HG03066 (cell line): Measurements from ENCODE around the gene PLCXD3.

Experiments
- ATAC-seq: cut with Tn5 transposase; IDR thresholded peaks from one replicate; pipeline ENCODE4 v1.9.1; 2021; ENCODE audit warnings: low read depth; ENCODE audit not compliant: unreplicated experiment

PLCXD3 gene

DNA sequence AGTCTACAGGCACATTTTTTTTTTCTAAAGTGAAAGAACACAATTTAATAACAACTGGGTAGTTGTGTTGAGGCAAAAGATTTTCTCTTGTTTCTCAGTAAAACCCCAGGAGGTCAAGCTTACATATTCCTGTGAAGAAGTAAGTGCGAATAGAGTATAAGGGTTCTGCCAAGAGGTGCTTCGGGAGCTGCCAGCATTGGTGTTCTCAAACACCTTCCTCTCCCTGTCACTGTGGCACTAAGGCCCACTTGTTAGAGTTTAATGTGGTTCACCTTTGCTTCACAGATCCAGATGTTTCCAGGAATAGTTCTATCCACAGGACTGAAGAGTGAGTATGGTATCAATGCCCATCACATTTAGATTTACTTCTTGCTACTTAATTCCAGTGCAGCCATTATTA lies 205.3 kb downstream of the PLCXD3 start:
- no peak for ATAC-seq

DNA sequence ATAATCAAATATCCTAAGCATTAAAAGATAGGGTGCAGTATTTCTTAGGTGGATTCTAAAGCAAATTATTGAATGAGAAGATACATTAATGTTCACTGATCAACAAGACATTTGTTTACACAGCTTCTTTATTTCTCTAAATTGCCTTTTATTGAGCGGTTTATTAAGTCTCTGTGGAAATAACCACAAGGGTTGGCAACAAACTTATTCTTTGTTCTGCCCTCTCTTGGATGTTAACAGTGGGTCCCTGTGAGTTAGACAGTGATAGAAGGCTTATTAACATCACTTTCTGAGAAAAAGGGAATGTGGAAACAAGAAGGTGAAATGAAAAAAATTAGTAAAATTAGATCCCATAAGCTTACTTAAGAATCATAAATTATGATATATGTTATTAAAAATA lies 214.3 kb downstream of the PLCXD3 start:
- ATAC-seq, result no peak

DNA sequence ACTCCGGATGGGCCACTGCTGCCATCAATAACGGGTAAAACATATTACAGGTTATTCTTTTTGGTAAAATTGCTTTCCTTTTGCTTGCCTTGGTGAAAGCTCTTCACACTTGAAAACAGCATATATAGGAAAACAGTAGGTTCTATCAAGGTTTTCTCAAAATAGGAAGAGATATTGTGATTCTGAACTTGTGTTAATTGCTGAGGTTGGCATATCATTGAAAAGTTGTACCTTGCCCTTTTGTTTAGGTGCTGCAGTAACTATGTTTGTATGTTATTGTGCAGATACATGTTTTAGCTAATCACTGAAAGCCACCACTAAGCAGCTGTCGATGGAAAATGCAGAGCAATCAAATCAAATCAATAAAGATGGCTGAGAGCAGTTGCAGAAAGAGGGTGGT lies 219.1 kb downstream of the PLCXD3 start:
- no peak for ATAC-seq

DNA sequence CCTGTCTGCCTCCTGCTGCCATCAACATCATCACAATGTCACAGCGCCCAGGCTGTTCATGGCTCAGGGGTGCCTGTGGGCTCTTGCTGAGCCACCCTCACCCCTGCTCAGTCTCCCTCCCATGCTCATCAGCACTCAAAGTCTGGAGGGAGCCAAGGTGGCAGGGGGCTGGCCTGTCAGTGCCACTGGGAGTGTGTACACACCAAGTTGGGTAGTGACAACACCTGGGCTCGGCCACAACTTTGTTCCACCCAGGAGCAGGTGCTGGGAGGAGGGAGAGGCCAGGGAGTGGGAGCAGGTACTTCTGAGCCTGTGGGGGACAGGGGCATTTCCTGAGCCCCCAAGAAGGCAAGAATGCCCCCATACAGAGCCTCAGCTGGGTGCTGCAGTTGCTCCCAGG lies 219.6 kb downstream of the PLCXD3 start:
- ATAC-seq, result no peak

DNA sequence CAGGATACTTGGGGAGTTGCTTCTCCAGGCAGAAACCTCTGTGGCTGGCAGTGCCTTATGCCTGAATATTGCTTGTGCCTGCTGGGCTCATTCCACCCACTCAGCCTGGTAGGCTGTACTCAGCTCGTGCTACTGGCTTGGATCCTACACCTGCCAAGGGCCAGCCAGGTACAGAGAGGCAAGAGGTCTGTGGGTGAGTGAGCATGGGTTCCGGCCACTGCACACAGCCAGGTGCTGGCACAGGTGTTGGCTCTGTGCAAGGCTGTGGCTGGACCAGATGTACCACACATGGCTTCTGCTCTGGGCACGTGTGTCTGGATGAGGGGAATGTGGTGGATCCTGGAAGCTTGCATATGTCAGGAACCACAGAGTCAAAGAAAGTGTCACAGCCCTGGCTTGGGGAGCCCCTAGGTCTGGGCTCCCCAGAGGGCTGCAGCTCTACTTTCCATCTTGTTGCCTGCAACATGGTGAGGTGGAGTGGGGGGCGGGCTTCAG lies 220.4 kb downstream of the PLCXD3 start:
- no peak for ATAC-seq

DNA sequence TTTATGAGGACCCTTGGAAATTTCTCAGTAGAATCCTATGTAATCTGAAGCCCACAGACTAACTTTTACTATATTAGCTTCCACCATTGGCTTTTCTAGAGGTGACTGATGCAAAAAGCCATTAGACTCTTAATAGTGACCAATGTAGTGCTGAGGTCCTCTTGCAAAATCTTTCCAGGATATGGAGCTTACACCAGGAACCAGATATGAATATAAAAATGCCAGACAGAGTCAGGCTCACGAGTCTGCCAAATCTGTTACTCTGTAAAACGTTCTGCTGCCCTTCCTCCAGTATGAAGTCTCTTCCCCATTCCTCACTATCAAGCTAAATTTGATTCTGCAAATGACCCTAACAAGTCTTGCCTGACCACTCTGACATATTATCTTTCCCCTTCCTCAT lies 223.7 kb downstream of the PLCXD3 start:
- ATAC-seq, result no peak

DNA sequence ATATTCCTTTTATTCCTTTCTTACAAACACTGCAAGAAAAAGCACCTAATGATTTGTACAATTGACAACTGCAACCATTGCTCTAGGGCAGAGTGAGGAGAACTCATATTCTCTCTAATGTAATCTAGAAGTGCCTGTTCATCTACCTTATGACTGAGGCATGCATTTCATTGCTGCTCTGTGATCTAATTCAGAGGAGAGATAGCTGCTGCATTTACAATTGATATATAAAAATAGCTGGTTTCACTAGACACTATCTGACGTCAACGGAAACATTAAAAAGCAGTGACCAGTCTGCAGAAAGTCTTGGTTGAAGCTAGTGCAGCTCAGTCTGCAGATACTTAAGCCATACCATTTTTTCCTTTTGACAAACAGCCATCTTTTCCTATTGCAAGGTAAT lies 224.2 kb downstream of the PLCXD3 start:
- ATAC-seq, result no peak

DNA sequence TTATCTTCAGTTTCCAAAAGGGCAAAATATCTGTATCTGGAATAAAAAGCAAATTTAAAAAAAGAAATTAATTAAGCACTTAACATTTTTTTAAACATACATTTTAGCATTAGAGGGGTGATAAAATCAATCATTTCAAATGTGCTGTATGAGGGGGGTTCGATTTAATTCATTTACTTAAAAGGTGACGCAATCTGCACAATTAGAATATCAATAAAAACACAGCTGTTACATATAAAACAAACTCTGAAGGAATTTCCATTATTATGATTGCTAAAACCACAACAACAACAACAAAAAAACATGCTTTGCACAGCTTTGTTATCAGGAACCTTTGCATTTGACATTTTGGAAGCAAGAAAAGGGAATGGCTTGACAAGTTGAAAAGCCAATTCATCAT lies 225.5 kb downstream of the PLCXD3 start:
- no peak for ATAC-seq

DNA sequence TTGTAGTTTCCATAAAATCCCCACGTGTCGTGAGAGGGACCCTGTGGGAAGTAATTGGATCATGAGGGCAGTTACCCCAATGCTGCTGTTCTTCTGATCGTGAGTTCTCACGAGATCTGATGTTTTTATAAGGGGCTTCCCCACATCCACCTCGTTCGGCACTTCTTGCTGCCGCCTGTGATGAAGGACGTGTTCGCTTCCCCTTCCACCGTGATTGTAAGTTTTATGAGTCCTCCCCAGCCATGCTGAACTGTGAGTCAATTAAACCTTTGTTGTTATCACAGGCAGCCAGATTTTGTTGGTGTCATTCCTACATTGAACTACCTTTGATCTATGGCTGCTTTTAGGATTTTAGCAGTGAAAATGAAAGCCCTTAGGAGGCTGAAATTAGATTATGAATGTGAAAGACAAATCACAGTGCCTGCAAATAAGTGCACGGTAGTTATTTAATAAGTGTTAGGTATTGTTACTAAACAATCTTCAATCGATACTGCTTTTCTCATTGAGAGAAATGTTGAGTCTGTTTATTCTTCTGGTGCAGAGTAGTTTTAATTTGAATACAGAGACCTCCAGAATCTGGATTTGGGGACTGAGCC lies 229.1 kb downstream of the PLCXD3 start:
- no peak for ATAC-seq

DNA sequence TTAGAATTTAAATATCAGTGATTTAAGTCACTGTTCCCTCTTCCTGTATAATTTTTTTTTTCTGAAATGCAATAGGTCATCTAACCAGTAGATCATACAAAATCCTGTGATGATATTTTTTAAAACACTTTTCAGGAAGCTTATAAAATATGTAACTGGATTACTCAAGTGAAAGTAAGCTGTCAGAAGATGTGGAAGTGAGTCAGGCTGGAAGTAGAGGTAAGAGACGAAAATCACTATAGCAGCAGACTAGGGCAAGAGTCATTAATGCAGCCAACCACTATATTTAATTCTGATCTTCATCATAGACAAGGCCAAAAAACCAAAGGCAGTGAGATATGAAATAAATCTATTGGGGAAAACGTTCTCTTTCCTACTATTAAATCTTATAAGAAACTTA lies 231.4 kb downstream of the PLCXD3 start:
- ATAC-seq, result no peak

DNA sequence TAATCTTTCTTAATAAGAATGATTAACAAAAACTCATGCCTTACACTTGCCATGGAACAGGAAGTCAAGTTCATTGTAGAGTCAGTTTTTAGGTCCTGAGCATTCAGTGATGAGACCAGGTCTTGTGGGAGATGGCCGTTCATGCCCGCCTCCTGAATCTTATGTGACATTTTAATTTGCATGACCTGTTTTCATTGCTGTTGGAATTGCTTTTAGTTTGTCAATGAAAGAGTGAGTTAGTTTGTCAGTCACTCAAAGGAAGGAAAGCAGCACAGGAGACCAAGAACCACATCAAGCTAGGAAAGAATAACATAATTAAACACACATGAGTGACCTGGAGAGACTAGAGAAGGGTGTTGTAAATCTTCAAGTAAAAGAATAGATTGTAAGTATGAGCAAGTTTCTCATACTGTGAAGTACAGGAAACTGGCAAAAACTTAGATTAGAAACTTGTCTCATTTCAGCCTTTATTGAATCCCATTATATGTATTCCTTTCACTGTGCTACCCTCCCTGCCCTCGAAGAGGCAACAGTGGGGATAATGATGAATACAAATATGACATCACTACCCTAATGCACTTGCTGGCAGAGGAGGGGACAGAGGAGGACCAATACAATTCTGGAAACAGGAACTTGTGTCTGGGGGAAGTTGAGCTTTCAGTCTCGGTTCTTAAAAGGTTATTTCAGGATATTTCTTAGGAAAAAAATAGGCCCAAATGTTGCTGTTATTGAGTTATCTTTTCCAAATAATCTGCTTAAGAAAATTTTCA lies 232.7 kb downstream of the PLCXD3 start:
- no peak for ATAC-seq

DNA sequence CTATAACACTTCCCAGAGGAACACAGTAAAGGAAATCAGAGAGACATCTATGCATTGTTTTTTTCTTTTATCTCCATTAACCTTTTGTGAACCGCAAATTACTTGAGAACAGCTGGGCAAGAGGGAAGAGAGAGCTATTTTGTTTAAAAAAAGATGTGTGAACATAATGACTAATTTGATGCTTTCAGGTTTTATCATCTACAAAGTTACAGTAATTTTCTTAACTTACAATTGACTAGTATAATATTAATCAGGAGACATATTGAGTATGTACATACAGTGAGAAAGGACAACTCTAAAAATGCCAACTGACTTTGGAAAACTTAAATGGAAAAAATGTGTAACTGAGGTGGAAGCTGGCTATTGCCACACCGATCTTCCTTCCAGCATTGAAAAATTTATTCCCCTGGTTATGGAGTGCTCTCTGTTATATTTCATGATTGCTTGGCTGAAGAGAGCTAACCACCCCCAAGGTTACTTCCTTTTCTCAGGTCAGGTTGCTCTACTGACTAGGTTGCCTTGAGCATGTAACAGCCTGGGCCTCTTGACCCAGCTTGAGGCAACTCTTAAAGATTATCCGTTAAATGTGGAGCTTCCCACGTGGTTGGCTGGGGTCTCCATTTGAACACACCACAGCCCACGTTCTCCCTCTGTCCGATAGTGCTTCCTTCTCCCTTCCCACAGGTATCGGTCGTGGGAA lies 234.4 kb downstream of the PLCXD3 start:
- ATAC-seq, result peak; percentile 63

DNA sequence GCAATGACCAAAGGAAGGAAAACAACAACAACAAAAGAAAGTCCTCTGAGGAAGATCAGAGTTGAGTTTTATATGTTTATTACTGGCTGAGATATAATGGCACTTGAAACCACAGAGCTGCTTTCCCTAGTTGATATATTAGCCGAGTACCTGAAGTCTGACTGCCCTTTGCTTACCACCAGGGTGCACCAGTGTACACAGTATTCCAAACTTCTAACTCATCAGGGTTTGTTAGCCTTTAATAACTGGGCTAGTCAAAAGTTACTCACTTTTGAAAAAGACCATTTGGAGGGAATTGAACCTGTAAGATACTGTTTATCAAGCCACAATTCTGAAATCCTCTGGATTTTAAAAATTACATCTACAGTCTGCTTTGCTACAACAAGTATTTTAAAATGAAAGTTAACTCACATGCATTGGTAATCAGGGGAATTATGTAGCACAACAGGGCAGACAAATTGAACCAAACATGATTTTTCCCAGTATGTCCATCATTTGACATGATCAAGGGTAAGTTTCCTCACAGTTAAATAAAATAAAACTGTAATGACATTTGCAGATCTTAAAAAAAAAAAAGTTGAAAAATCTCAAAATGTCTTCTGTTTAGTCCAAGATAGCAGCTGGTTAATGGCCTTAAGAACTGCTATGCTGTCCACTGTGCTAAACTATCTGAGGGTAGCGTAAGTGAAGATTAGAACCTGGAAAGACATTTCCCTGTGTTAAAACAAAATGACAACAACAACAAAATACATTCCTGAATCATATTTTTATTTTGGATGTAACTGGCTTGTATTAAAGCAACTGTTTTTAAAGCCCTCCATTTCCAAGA lies 239.8 kb downstream of the PLCXD3 start:
- no peak for ATAC-seq

DNA sequence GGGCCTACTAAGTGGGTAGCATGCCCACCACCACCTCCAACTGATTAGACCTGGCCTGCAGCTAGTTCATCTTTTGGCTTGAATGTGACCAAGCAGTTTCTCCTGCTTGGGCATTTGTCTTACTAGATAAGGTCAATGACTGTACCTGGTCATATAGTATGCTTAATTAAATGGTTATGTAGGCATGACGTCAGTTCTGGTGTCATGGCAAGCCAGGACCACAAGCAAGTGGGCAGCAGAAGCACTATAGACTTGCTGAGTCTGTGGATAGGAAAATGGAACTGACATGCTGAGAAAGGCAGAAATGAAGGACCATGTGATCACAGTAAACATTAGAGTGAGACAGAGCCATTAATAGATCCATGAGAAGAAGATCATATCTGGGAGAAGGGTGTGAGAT lies 241.5 kb downstream of the PLCXD3 start:
- no peak for ATAC-seq

DNA sequence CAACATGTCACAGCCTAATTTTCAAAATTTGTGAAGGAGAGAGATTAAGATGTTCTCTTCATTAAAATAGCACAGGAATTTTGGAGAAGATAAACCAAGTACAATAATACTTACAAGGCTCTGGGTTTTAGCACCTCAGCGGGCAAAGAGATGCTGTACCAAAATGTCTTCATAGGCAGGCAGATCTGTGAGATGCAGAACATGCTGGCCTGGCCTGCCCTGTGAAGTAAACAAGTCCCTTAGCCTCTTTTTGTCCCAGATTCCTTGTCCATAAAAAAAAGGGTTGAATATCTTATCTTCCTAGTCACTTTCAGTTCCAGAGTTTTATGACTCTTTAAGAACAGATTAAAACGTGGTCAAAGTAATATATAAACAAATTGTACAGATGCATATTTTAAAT lies 244.0 kb downstream of the PLCXD3 start:
- no peak for ATAC-seq

DNA sequence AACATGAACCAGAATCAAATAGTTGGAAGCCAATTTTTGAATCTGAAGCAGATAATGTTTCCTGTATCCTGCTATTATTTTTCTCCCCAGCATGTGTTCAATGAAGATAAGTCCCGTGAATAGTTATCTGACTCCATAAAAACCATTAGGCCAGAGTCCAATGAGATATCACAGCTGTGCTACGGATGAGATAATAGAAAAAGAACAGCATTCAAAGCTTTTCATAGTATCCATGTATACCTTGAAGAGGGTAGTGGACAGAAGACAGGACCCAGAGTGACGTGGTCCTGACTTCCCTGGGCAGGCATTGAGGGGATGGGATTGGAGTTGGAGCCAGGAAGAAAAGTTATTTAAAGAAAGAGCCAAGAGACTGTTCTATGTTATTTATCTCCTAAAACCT lies 246.4 kb downstream of the PLCXD3 start:
- no peak for ATAC-seq

DNA sequence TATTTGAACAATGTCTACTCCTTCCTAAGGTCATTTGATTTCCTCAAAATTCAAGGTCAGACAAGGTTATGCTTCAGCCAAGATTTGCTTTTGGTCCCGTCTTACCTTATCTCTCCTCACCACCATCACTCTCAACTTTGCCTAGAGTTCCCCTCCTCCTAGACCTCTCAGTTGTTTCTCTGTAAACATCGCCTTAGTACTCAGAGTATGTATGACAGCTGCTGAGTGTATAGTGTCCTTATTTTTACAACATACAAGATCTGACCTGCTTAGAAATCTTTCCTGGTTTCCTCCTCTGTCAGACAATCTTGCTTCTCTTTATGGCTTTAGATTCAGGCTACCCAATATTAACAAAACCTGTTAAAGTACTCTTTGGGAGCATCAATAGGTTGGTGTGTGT lies 247.1 kb downstream of the PLCXD3 start:
- no peak for ATAC-seq
